Endothelial cell of umbilical vein (primary cell): ENCODE results near the gene ERCC2.

ENCODE experiments used
- CTCF ChIP-seq, 2 donors: IDR thresholded peaks; 1 replicate in 1 of 2; 2 replicates in 1 of 2; pipeline ENCODE4 v1.5.1; 2011; ENCODE audit warnings: low read length in 2 of 2, mild to moderate bottlenecking in 2 of 2, moderate library complexity in 2 of 2, control low read depth in 1 of 2, inconsistent platforms in 1 of 2, low read depth in 1 of 2; ENCODE audit not compliant: insufficient read depth in 1 of 2; ENCODE audit errors: extremely low read depth in 1 of 2
- EZH2 ChIP-seq: IDR thresholded peaks from 2 replicates; pipeline ENCODE4 v1.6.1; 2012; ENCODE audit warnings: borderline replicate concordance, low read depth, mild to moderate bottlenecking, moderate library complexity, low read length, inconsistent platforms; ENCODE audit not compliant: severe bottlenecking
- JUN ChIP-seq: IDR thresholded peaks from 2 replicates; pipeline ENCODE4 v1.6.1; 2011; ENCODE audit warnings: borderline replicate concordance, low read depth; ENCODE audit not compliant: insufficient read length, insufficient read depth
- POLR2A ChIP-seq: IDR thresholded peaks from 2 replicates; pipeline ENCODE4 v1.6.1; 2012; ENCODE audit warnings: low read depth, mild to moderate bottlenecking, control low read depth, low read length

DNA sequence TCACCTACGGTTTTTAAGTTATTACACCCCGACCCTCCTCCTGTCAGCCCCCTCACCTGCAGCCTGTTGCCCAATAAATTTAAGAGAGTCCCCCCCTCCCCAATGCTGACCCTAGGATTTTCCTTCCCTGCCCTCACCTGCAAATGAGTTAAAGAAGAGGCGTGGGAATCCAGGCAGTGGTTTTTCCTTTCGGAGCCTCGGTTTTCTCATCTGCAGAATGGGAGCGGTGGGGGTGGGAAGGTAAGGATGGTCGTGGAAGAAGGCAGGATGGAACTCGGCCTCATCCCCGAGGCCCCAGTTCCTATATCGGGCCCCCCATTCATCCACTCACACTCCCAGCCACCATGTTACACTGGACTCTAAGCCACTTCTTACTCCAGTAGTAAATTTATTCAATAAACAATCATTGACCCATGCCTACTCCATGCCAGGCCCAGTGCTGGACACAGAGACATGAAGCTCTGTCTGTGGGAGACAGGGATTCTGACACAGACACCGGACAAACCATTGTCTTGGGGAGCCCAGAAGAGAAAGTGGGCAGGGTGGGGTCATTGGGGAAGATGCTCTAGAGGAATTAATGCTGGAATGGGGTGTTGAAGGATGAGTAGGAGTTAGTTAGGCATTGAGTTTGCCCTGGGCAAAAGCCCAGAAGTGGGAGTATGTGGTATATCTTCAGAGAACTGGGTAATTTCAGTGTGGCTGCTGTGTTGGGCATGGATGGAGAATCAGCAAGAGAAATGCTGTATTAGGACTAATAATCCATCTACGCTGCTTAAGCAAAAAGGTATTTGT lies 66.9 kb downstream of the ERCC2 start:
- TF ChIP-seq CTCF (IDR thresholded peaks at IDR 0.05; ENCODE audit: extremely low read depth in 1 of 2, insufficient read depth in 1 of 2, low read depth in 1 of 2, low read length in 2 of 2) (no peak), POLR2A (no peak), EZH2 (no peak), JUN (no peak)
